PFSK-1 (cell line): ENCODE data around the gene FBXO38.

Experiments
- FOXP2 ChIP-seq: optimal IDR thresholded peaks from 2 replicates; pipeline ENCODE3; 2011; ENCODE audit warnings: borderline replicate concordance, control low read depth, inconsistent platforms; ENCODE audit not compliant: insufficient read depth; ENCODE audit errors: extremely low read length, extremely low read depth
- POLR2AphosphoS5 ChIP-seq: IDR thresholded peaks from 2 replicates; pipeline ENCODE4 v1.6.1; 2012; ENCODE audit warnings: low read depth, mild to moderate bottlenecking, control low read depth, low read length, moderate library complexity
- REST ChIP-seq, 2 experiments: IDR thresholded peaks; 2 replicates each; pipeline versions ENCODE4 v1.6.1 to v1.8.0; 2011 to 2012; ENCODE audit warnings: low read depth in 2 of 2, low read length in 2 of 2, control low read depth in 1 of 2, inconsistent platforms in 1 of 2, mild to moderate bottlenecking in 1 of 2, moderate library complexity in 1 of 2; ENCODE audit not compliant: insufficient read depth in 1 of 2
- SIN3A ChIP-seq: IDR thresholded peaks from 2 replicates; pipeline ENCODE4 v1.6.1; 2012; ENCODE audit warnings: mild to moderate bottlenecking, low read length, moderate library complexity, borderline replicate concordance; ENCODE audit not compliant: insufficient read depth
- TAF1 ChIP-seq: IDR thresholded peaks from 2 replicates; pipeline ENCODE4 v1.6.1; 2012; ENCODE audit warnings: low read length, control low read depth, borderline replicate concordance; ENCODE audit not compliant: insufficient read depth

The FBXO38 gene

GRCh38 chr5:148378670-148379069 lies 5.1 kb upstream of the FBXO38 start:
- TF ChIP-seq POLR2AphosphoS5 (no peak), TAF1 (no peak), FOXP2 (no peak), REST (IDR thresholded peaks at IDR 0.05; ENCODE audit: insufficient read depth in 1 of 2, low read depth in 2 of 2, low read length in 2 of 2) (no peak), SIN3A (no peak)

GRCh38 chr5:148379340-148379739 lies 4.4 kb upstream of the FBXO38 start:
- TF ChIP-seq TAF1: no peak
- TF ChIP-seq POLR2AphosphoS5: no peak
- no peak for TF ChIP-seq FOXP2
- no peak for TF ChIP-seq REST (IDR thresholded peaks at IDR 0.05; ENCODE audit: insufficient read depth in 1 of 2, low read depth in 2 of 2, low read length in 2 of 2)
- no peak for TF ChIP-seq SIN3A

GRCh38 chr5:148381906-148382305 lies 1.9 kb upstream of the FBXO38 start:
- TF ChIP-seq SIN3A (no peak), REST (IDR thresholded peaks at IDR 0.05; ENCODE audit: insufficient read depth in 1 of 2, low read depth in 2 of 2, low read length in 2 of 2) (no peak)

GRCh38 chr5:148382961-148383360 lies 797 bp upstream of the FBXO38 start:
- TF ChIP-seq FOXP2 (no peak), SIN3A (no peak), REST (IDR thresholded peaks at IDR 0.05; ENCODE audit: insufficient read depth in 1 of 2, low read depth in 2 of 2, low read length in 2 of 2) (no peak), POLR2AphosphoS5 (no peak), TAF1 (no peak)

- TF ChIP-seq SIN3A (no peak), FOXP2 (no peak), TAF1 (no peak), POLR2AphosphoS5 (no peak), REST (IDR thresholded peaks at IDR 0.05; ENCODE audit: insufficient read depth in 1 of 2, low read depth in 2 of 2, low read length in 2 of 2) (no peak)
Measured at GRCh38 chr5:148384380-148384737, 601 bp downstream of the FBXO38 start.
